IPS-20b (cell line): ENCODE data around the gene AK4.

Experiments used
- H3K27ac ChIP-seq: one replicate; pipeline ENCODE4 v1.5.1; 2013; ENCODE audit warnings: low read length
- H3K27me3 ChIP-seq: 2 replicates; pipeline ENCODE4 v1.6.1; 2013; ENCODE audit warnings: mild to moderate bottlenecking, low read length, inconsistent platforms; ENCODE audit not compliant: insufficient read depth
- H3K36me3 ChIP-seq: 2 replicates; pipeline ENCODE4 v1.6.1; 2013; ENCODE audit warnings: low read depth, mild to moderate bottlenecking, inconsistent platforms, low read length, moderate library complexity; ENCODE audit not compliant: insufficient read depth
- H3K4me1 ChIP-seq: 2 replicates; pipeline ENCODE4 v1.6.1; 2013; ENCODE audit warnings: mild to moderate bottlenecking, control low read depth, inconsistent platforms, low read length, moderate library complexity; ENCODE audit not compliant: insufficient read depth
- H3K4me3 ChIP-seq: 2 replicates; pipeline ENCODE4 v1.5.1; 2013; ENCODE audit warnings: mild to moderate bottlenecking, low read length, inconsistent platforms
- H3K9ac ChIP-seq: 2 replicates; pipeline ENCODE4 v1.6.1; 2013; ENCODE audit warnings: low read depth, mild to moderate bottlenecking, inconsistent platforms, low read length, moderate library complexity
- H3K9me3 ChIP-seq: 2 replicates; pipeline ENCODE4 v1.6.1; 2013; ENCODE audit warnings: mild to moderate bottlenecking, low read depth, low read length, inconsistent platforms; ENCODE audit not compliant: insufficient read depth

Gene AK4

GRCh38 chr1:65167586-65168242 is 19.7 kb downstream of the AK4 start:
- H3K4me3 ChIP-seq: no peak overlapping the region
- H3K27ac ChIP-seq: no peak overlapping the region
- H3K9me3 ChIP-seq: no peaks in the 10 kb centered on the region
- no peak overlapping the region for H3K9ac ChIP-seq
- no peaks in the 10 kb centered on the region for H3K36me3 ChIP-seq
- peaks cover 39% of the 10 kb centered on the region; the same call in 1 of the 2 replicates for H3K4me1 ChIP-seq
- H3K27me3 ChIP-seq: no peaks in the 10 kb centered on the region

- Histone ChIP-seq H3K27ac (no peak overlapping the region), H3K4me3 (no peak overlapping the region), H3K36me3 (no peaks in the 10 kb centered on the region), H3K9me3 (no peaks in the 10 kb centered on the region), H3K27me3 (no peaks in the 10 kb centered on the region), H3K4me1 (peaks cover 43% of the 10 kb centered on the region; the same call in 1 of the 2 replicates), H3K9ac (no peak overlapping the region)
Measured at GRCh38 chr1:65168867-65169266, 20.9 kb downstream of the AK4 start.

GRCh38 chr1:65170511-65171142 is 22.6 kb downstream of the AK4 start:
- no peak overlapping the region for H3K27ac ChIP-seq
- H3K9ac ChIP-seq: no peak overlapping the region
- no peaks in the 10 kb centered on the region for H3K9me3 ChIP-seq
- H3K36me3 ChIP-seq: no peaks in the 10 kb centered on the region
- H3K4me3 ChIP-seq: no peak overlapping the region
- no peaks in the 10 kb centered on the region for H3K27me3 ChIP-seq
- peaks cover 46% of the 10 kb centered on the region; the same call in 1 of the 2 replicates for H3K4me1 ChIP-seq

GRCh38 chr1:65172936-65173690 is 25.1 kb downstream of the AK4 start:
- no peak overlapping the region for H3K27ac ChIP-seq
- peaks cover 51% of the 10 kb centered on the region for H3K4me1 ChIP-seq
- no peak overlapping the region for H3K9ac ChIP-seq
- H3K36me3 ChIP-seq: no peaks in the 10 kb centered on the region
- no peaks in the 10 kb centered on the region for H3K27me3 ChIP-seq
- H3K9me3 ChIP-seq: no peaks in the 10 kb centered on the region
- no peak overlapping the region for H3K4me3 ChIP-seq

- Histone ChIP-seq H3K9me3 (no peaks in the 10 kb centered on the region), H3K36me3 (no peaks in the 10 kb centered on the region), H3K27ac (no peak overlapping the region), H3K27me3 (no peaks in the 10 kb centered on the region), H3K9ac (no peak overlapping the region), H3K4me1 (peaks cover 59% of the 10 kb centered on the region), H3K4me3 (no peak overlapping the region)
Measured at GRCh38 chr1:65174585-65174984, 26.6 kb downstream of the AK4 start.

GRCh38 chr1:65175171-65176055 is 27.4 kb downstream of the AK4 start:
- no peak overlapping the region for H3K27ac ChIP-seq
- no peaks in the 10 kb centered on the region for H3K36me3 ChIP-seq
- H3K4me1 ChIP-seq: peaks cover 56% of the 10 kb centered on the region
- H3K4me3 ChIP-seq: no peak overlapping the region
- H3K27me3 ChIP-seq: no peaks in the 10 kb centered on the region
- H3K9me3 ChIP-seq: no peaks in the 10 kb centered on the region
- H3K9ac ChIP-seq: no peak overlapping the region

- no peak overlapping the region for H3K9ac ChIP-seq
- H3K4me1 ChIP-seq: peaks cover 53% of the 10 kb centered on the region
- no peak overlapping the region for H3K27ac ChIP-seq
Measured at GRCh38 chr1:65176056-65176450, 28.1 kb downstream of the AK4 start.

GRCh38 chr1:65176591-65176990 is 28.6 kb downstream of the AK4 start:
- Histone ChIP-seq H3K9ac (no peak overlapping the region), H3K27ac (no peak overlapping the region), H3K9me3 (no peaks in the 10 kb centered on the region), H3K4me3 (no peak overlapping the region), H3K4me1 (peaks cover 53% of the 10 kb centered on the region), H3K36me3 (no peaks in the 10 kb centered on the region), H3K27me3 (no peaks in the 10 kb centered on the region)

More at GRCh38 chr1:65176056-65176450, 28.1 kb downstream of the AK4 start:
- Histone ChIP-seq H3K27me3 (no peaks in the 10 kb centered on the region), H3K4me3 (no peak overlapping the region), H3K36me3 (no peaks in the 10 kb centered on the region), H3K9me3 (no peaks in the 10 kb centered on the region)

- H3K9ac ChIP-seq: no peak overlapping the region
- peaks cover 53% of the 10 kb centered on the region for H3K4me1 ChIP-seq
- no peaks in the 10 kb centered on the region for H3K9me3 ChIP-seq
- no peaks in the 10 kb centered on the region for H3K27me3 ChIP-seq
- no peaks in the 10 kb centered on the region for H3K36me3 ChIP-seq
- H3K27ac ChIP-seq: no peak overlapping the region
- H3K4me3 ChIP-seq: no peak overlapping the region
Measured at GRCh38 chr1:65177457-65177856, 29.5 kb downstream of the AK4 start.

- Histone ChIP-seq H3K4me3 (no peak overlapping the region), H3K9ac (no peak overlapping the region), H3K27me3 (no peaks in the 10 kb centered on the region), H3K27ac (no peak overlapping the region), H3K9me3 (no peaks in the 10 kb centered on the region), H3K4me1 (peaks cover 48% of the 10 kb centered on the region), H3K36me3 (no peaks in the 10 kb centered on the region)
Measured at GRCh38 chr1:65178235-65178634, 30.2 kb downstream of the AK4 start.

GRCh38 chr1:65179148-65179547 is 31.1 kb downstream of the AK4 start:
- no peak overlapping the region for H3K27ac ChIP-seq
- H3K9me3 ChIP-seq: no peaks in the 10 kb centered on the region
- H3K36me3 ChIP-seq: no peaks in the 10 kb centered on the region
- no peaks in the 10 kb centered on the region for H3K27me3 ChIP-seq
- no peak overlapping the region for H3K4me3 ChIP-seq
- H3K4me1 ChIP-seq: peaks cover 39% of the 10 kb centered on the region
- H3K9ac ChIP-seq: no peak overlapping the region
